GM19467 (cell line): ENCODE data around the gene APLF.
A peak's percentile ranks its signal among the peaks of the same experiment; 100 is the strongest.

Experiments
- ATAC-seq: cut with Tn5 transposase; IDR thresholded peaks from one replicate; pipeline ENCODE4 v1.9.1; 2021; ENCODE audit warnings: mild to moderate bottlenecking, moderate library complexity; ENCODE audit not compliant: unreplicated experiment

APLF gene

GRCh38 chr2:68467077-68467960 is at the start of gene APLF, which contains the start of gene FBXO48:
Gene APLF (plus strand): TSS chr2:68467585. CDS start chr2:68467732, 147 bp downstream.
Gene FBXO48 (minus strand): TSS chr2:68467294. CDS start chr2:68465145, 2,149 bp downstream.
- peak; percentile 94 for ATAC-seq

- no peak for ATAC-seq
These were observed 49.5 kb upstream of the APLF start for GRCh38 chr2:68417926-68418325.

- ATAC-seq = no peak
These were observed 49.0 kb upstream of the APLF start for GRCh38 chr2:68418419-68418818.

- ATAC-seq = no peak
These were observed 48.5 kb upstream of the APLF start for GRCh38 chr2:68418855-68419254.

- no peak for ATAC-seq
These were observed 47.0 kb upstream of the APLF start for GRCh38 chr2:68420254-68420910.

- peak; percentile 76 for ATAC-seq
These were observed 43.3 kb upstream of the APLF start for GRCh38 chr2:68423966-68424650.

- no peak for ATAC-seq
These were observed 41.9 kb upstream of the APLF start for GRCh38 chr2:68425503-68425902.

GRCh38 chr2:68426446-68426845 is 40.9 kb upstream of the APLF start:
- no peak for ATAC-seq

GRCh38 chr2:68426848-68427579 is 40.4 kb upstream of the APLF start:
- ATAC-seq = no peak

GRCh38 chr2:68428126-68428525 is 39.3 kb upstream of the APLF start:
- ATAC-seq = no peak

GRCh38 chr2:68428746-68429145 is 38.6 kb upstream of the APLF start:
- no peak for ATAC-seq

- ATAC-seq = no peak
These were observed 38.0 kb upstream of the APLF start for GRCh38 chr2:68429311-68429826.

- ATAC-seq = no peak
These were observed 35.9 kb upstream of the APLF start for GRCh38 chr2:68431316-68431972.

GRCh38 chr2:68432696-68433658 is 34.4 kb upstream of the APLF start:
- no peak for ATAC-seq

GRCh38 chr2:68434981-68435380 is 32.4 kb upstream of the APLF start:
- no peak for ATAC-seq

GRCh38 chr2:68435615-68436014 is 31.8 kb upstream of the APLF start:
- ATAC-seq = no peak

- no peak for ATAC-seq
These were observed 31.1 kb upstream of the APLF start for GRCh38 chr2:68436270-68436669.

- no peak for ATAC-seq
These were observed 28.7 kb upstream of the APLF start for GRCh38 chr2:68438455-68439303.
